Spleen (tissue), 11 donors: ENCODE measurements around the gene HSD17B7. TPM values are rescaled to one million over a fixed set of nuclear protein-coding genes. Genes with fewer than 3 reads are reported as not detected.
A peak's percentile ranks its signal among the peaks of the same experiment; 100 is the strongest.

Experiments
- DNase-seq: peaks from one replicate; pipeline ENCODE4 v3.0.0-alpha.2; 2020
- H3K27ac ChIP-seq, 8 donors: fragments of 200-600 bp; sonication (generic) in 7 of 8; 1 replicate in 4 of 8; 2 replicates in 4 of 8; pipeline versions ENCODE4 v1.5.0 to v1.8.0; 2016 to 2021; ENCODE audit warnings: inconsistent platforms in 4 of 8, mild to moderate bottlenecking in 4 of 8, moderate library complexity in 1 of 8
- H3K27me3 ChIP-seq, 7 donors: fragments of 200-600 bp; sonication (generic) in 6 of 7; replicated peaks in 1 of 7; 1 replicate in 4 of 7; 2 replicates in 3 of 7; pipeline versions ENCODE4 v1.5.0 to v1.8.0; 2016 to 2021; ENCODE audit warnings: inconsistent platforms in 3 of 7, mild to moderate bottlenecking in 1 of 7
- H3K36me3 ChIP-seq, 6 donors: fragments of 200-600 bp; sonication (generic) in 5 of 6; 1 replicate in 4 of 6; 2 replicates in 2 of 6; pipeline versions ENCODE4 v1.5.0 to v1.8.0; 2016 to 2021; ENCODE audit warnings: inconsistent platforms in 2 of 6
- H3K4me1 ChIP-seq, 6 donors: fragments of 200-600 bp; sonication (generic) in 5 of 6; 1 replicate in 3 of 6; 2 replicates in 3 of 6; pipeline versions ENCODE4 v1.5.0 to v1.8.0; 2016 to 2021; ENCODE audit warnings: inconsistent platforms in 3 of 6
- H3K4me3 ChIP-seq, 8 donors: fragments of 200-600 bp; sonication (generic) in 7 of 8; 1 replicate in 4 of 8; 2 replicates in 4 of 8; pipeline versions ENCODE4 v1.5.0 to v1.8.0; 2016 to 2021; ENCODE audit warnings: inconsistent platforms in 4 of 8, mild to moderate bottlenecking in 4 of 8, moderate library complexity in 2 of 8
- H3K9me3 ChIP-seq, 8 donors: fragments of 200-600 bp; sonication (generic) in 7 of 8; 1 replicate in 4 of 8; 2 replicates in 4 of 8; pipeline versions ENCODE4 v1.5.0 to v1.8.0; 2016 to 2021; ENCODE audit warnings: inconsistent platforms in 4 of 8
- POLR2A ChIP-seq, 3 donors: fragments of 450-650 bp; IDR thresholded peaks; one replicate each; pipeline ENCODE4 v1.5.1; 2017; ENCODE audit warnings: antibody characterized with exemption in 3 of 3, mild to moderate bottlenecking in 1 of 3
- POLR2AphosphoS5 ChIP-seq, 3 donors: sonication (generic); formaldehyde crosslinking; IDR thresholded peaks; one replicate each; pipeline ENCODE4 v1.5.1; 2017; ENCODE audit warnings: antibody characterized with exemption in 3 of 3
- WGBS, 5 donors: extraction: QIAGEN DNeasy Blood & Tissue Kit in 3 of 5; methylation state at CpG; one replicate each; pipeline versions ENCODE4 v1.1.5 to v1.1.7; 2013 to 2018; 5-methylcytosine and 5-hydroxymethylcytosine counted together
- intact Hi-C: fragments of 100-400 bp; cut with DNase I; formaldehyde crosslinking; loops from one replicate; pipeline ENCODE4 v1.15.0; 2023; ENCODE audit warnings: low total_unique reads
- polyA plus RNA-seq, 3 donors: library from polyadenylated mRNA; stranded (reverse); fragments of 200-250 nt; gene quantifications; one replicate each; pipeline ENCODE4 v1.2.1, GENCODE V29; 2013
- total RNA-seq, 7 donors: library from RNA; depleted of rRNA in 3 of 7; stranded (reverse); fragments of >200 nt in 3 of 7; fragmentation: NEBNext Ultra II Directional in 4 of 7; extraction: Animal tissue kit (Norgen Biotek cat#: 25700) in 4 of 7; gene quantifications; one replicate each; pipeline versions ENCODE4 v1.1.0 to v1.2.1, GENCODE V29; 2016 to 2021
- TF ChIP-seq, protein P1 (sequence below), 11 experiments: fragments of 200-600 bp in 7 of 11; fragments of 450-650 bp in 4 of 11; sonication (generic) in 4 of 11; IDR thresholded peaks in 8 of 11; conservative IDR thresholded peaks in 3 of 11; 1 replicate in 7 of 11; 2 replicates in 4 of 11; pipeline versions ENCODE4 v1.4.0 to v1.8.0; 2016 to 2021; ENCODE audit warnings: antibody characterized with exemption in 11 of 11, inconsistent platforms in 4 of 11, mild to moderate bottlenecking in 1 of 11
- donor health status: healthy with polysubstance abuse.
- donor health status: DM: no; HTN: no; CAD: no; lungs with moderate emphysema.
- donor health status: DM: no; HTN: no; CAD: no.
- donor health status: Bipolar disorder and iron deficiency.
- donor health status: healthy.
- donor health status: DM: no; HTN: no; CAD: no.
- donor health status: DM: yes; HTN: yes; CAD: no.

The HSD17B7 gene
- total and polyA plus RNA-seq, 10 donors: 9.6 to 25.6 (median 18.1) TPM

DNA sequence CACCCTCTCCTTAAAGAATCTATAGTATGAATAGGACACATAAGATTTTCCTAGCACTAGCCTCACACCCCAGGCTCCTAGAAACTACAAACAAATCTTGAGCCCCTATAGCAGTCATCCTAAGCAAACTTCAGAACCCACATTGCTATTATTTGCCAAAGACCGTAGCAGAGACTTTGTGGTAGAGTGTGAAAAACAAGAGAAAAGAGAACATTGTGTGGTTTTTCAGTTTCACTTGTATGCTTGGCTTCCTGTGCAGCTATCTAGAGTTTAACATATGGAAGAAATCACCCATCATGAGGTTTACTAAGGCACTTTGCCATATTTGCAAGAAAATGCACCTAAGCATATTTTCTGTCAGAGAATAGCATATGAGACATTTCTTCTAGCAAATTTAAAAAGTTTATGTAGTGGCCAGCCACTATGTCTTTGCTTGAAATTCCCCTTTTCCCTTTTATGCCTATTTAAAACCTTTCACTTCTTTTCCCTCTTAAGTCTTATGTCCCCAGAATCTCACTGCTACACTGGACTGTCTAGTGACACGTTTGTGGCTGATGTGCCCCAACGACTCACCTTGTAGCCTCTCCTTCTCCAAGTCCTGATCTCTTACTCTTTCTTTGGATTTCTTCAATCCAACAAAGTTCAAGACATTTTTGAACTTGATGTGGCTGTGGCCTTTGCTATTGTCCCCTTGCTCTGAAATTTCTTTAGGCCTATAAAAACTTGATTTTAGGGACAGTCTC is 44.8 kb downstream of the HSD17B7 start:
- DNase-seq: no peak
- TF ChIP-seq POLR2A (IDR thresholded peaks at IDR 0.05): no peak
- TF ChIP-seq POLR2AphosphoS5 (IDR thresholded peaks at IDR 0.05): no peak
- TF ChIP-seq, protein P1, sequence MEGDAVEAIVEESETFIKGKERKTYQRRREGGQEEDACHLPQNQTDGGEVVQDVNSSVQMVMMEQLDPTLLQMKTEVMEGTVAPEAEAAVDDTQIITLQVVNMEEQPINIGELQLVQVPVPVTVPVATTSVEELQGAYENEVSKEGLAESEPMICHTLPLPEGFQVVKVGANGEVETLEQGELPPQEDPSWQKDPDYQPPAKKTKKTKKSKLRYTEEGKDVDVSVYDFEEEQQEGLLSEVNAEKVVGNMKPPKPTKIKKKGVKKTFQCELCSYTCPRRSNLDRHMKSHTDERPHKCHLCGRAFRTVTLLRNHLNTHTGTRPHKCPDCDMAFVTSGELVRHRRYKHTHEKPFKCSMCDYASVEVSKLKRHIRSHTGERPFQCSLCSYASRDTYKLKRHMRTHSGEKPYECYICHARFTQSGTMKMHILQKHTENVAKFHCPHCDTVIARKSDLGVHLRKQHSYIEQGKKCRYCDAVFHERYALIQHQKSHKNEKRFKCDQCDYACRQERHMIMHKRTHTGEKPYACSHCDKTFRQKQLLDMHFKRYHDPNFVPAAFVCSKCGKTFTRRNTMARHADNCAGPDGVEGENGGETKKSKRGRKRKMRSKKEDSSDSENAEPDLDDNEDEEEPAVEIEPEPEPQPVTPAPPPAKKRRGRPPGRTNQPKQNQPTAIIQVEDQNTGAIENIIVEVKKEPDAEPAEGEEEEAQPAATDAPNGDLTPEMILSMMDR (IDR thresholded peaks at IDR 0.05 in 8 of 11, conservative IDR thresholded peaks at IDR 0.05 in 3 of 11): no peak
- Histone ChIP-seq H3K27ac (peak overlapping the region in 3 of 8 donors; percentile 17 to 45 (median 43)), H3K9me3 (peaks cover 0 to 26% (median 21%) of the 10 kb centered on the region in 8 donors), H3K4me3 (no peak overlapping the region), H3K4me1 (no peaks in the 10 kb centered on the region), H3K36me3 (no peaks in the 10 kb centered on the region), H3K27me3 (no peaks in the 10 kb centered on the region)
- 47 to 62% (median 54%) methylated on average over 3 of the region's 3 CpGs for WGBS, 5 donors
- intact Hi-C loops: no loop called here

DNA sequence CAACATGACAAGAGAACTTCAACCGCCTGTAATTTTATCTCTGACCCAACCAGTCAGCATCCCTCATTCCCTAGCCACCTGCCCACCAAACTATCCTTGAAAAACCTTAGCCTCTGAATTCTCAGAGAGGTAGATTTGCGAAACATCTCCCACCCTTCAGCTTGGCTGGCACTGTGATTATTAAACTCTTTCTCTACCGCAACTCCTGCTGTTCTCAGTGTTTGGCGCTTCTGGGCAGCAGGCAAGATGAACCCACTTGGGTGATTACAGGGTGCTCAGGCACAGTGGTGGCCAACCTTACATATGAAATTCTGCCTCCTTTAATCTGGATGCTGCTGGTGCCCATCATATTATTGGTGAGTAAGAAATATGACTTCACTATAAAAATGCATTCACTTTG is 48.4 kb downstream of the HSD17B7 start:
- Histone ChIP-seq H3K9me3 (peaks cover 0 to 26% (median 21%) of the 10 kb centered on the region in 8 donors), H3K4me1 (no peaks in the 10 kb centered on the region), H3K4me3 (no peak overlapping the region), H3K27ac (no peak overlapping the region), H3K27me3 (no peaks in the 10 kb centered on the region), H3K36me3 (no peaks in the 10 kb centered on the region)
- WGBS, 5 donors: 71 to 99% (median 96%) methylated on average over 4 of the region's 4 CpGs
- TF ChIP-seq POLR2AphosphoS5 (IDR thresholded peaks at IDR 0.05) (no peak), POLR2A (IDR thresholded peaks at IDR 0.05) (no peak)
- TF ChIP-seq, protein P1 (IDR thresholded peaks at IDR 0.05 in 8 of 11, conservative IDR thresholded peaks at IDR 0.05 in 3 of 11): no peak
- DNase-seq: no peak
- intact Hi-C loops: no loop called here

DNA sequence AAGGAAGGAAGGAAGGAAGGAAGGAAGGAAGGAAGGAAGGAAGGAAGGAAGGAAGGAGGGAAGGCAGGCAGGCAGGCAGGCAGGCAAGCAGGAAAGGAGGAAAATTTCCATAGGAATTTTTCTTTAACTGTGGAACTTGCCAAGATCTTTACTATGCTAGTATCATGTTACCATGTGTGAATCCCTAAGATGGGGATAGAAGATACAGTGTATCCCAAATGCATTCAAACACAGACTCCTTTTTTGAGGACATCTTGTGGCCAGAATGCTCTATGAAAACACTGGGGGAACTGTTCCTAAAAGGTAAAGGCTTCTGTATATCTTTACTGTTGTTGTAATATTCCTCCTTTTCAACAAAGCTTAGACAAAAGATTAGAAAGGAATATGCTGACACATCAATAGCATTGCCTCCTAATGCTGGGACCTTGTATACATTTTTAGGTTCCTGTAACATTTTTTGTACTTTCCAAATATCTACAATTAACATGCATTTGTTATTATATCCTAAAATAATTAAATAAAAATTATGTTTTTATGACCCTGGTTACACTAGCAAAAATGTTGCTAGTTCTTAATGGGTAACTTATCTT is 49.8 kb downstream of the HSD17B7 start:
- H3K4me3 ChIP-seq: no peak overlapping the region
- H3K9me3 ChIP-seq: peaks cover 0 to 26% (median 21%) of the 10 kb centered on the region in 8 donors
- DNase-seq: no peak
- H3K4me1 ChIP-seq: no peaks in the 10 kb centered on the region
- no peaks in the 10 kb centered on the region for H3K36me3 ChIP-seq
- H3K27me3 ChIP-seq: no peaks in the 10 kb centered on the region
- TF ChIP-seq, protein P1 (IDR thresholded peaks at IDR 0.05 in 8 of 11, conservative IDR thresholded peaks at IDR 0.05 in 3 of 11): no peak
- TF ChIP-seq POLR2AphosphoS5 (IDR thresholded peaks at IDR 0.05) (no peak), POLR2A (IDR thresholded peaks at IDR 0.05) (no peak)
- no peak overlapping the region for H3K27ac ChIP-seq
- intact Hi-C loops: no loop called here

DNA sequence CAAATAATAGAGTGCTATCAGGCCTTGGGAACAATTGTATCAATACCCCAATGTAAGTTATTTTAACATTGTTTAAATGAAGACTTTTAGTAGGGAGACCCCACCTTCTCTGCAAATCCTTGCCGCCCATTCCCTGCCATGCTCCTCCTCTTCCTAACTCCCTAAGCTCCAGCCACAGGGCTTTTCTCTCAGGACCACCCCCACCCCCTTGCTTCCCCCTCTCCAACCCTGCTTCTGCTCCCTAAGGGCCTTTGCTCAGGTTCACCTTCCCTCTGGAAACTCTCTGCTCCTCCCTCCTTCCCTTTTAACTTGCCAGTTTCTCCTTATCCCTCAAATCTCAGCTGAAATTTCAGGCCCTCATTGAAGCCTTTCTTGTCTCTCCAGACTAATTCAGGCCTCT is 53.7 kb downstream of the HSD17B7 start:
- H3K4me3 ChIP-seq: no peak overlapping the region
- TF ChIP-seq POLR2AphosphoS5 (IDR thresholded peaks at IDR 0.05) (no peak), POLR2A (IDR thresholded peaks at IDR 0.05) (no peak)
- TF ChIP-seq, protein P1 (IDR thresholded peaks at IDR 0.05 in 8 of 11, conservative IDR thresholded peaks at IDR 0.05 in 3 of 11): no peak
- peaks cover 0 to 8% (median 7%) of the 10 kb centered on the region in 8 donors for H3K9me3 ChIP-seq
- intact Hi-C loops: no loop called here
- DNase-seq: no peak
- no peak overlapping the region for H3K27ac ChIP-seq
- H3K36me3 ChIP-seq: no peaks in the 10 kb centered on the region
- H3K27me3 ChIP-seq: no peaks in the 10 kb centered on the region
- no peaks in the 10 kb centered on the region for H3K4me1 ChIP-seq
- 78 to 88% (median 83%) methylated on average over 1 of the region's 1 CpG for WGBS, 5 donors
